Measurements from ENCODE around the gene NAGS. TPM values are rescaled to one million over a fixed set of nuclear protein-coding genes. Genes with fewer than 3 reads are reported as not detected.
"Not testable (repeated sequence)": the region's sequence is repeated elsewhere in the genome, so short reads cannot be mapped to it uniquely, and the experiment has no call there.

NAGS gene
- total RNA-seq, 1 experiment from 2014 or later = 3.7 TPM

DNA sequence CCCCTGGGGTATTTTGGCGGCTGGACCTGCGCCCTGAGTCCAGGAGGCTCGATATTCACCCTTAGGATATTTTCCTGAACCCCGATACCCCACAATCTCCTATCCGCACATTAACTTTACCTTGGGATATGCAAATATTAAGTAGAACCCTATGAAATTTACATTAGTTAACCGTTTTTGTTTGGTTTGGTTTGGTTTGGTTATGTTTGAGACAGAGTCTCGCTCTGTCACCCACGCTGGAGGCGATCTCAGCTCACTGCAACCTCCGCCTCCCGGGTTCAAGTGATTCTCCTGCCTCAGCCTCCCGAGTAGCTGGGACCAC is 9.3 kb upstream of the NAGS start:
- Mint-ChIP-seq H3K27ac (no peak overlapping the region; a peak in 1 of 7 replicates), H3K36me3 (ENCODE audit: insufficient read depth in 1 of 3, low read depth in 3 of 3) (no peaks in the 10 kb centered on the region), H3K9me3 (no peaks in the 10 kb centered on the region), H3K27me3 (ENCODE audit: low read depth) (peaks cover 19% of the 10 kb centered on the region), H3K4me3 (peak overlapping the region; percentile 44 to 55; a peak in 4 of 5 replicates), H3K4me1 (peaks cover 3 to 6% of the 10 kb centered on the region in 2 experiments; a peak in 3 of 4 replicates)
- Histone ChIP-seq H3K27me3 (ENCODE audit: insufficient read depth, low read length) (no peaks in the 10 kb centered on the region), H3T11ph (ENCODE audit: low read length) (no peak overlapping the region), H3K18ac (ENCODE audit: insufficient read length, low read depth, low read length) (no peak overlapping the region), H4K20me1 (ENCODE audit: control insufficient read depth, insufficient read depth, insufficient read length) (no peaks in the 10 kb centered on the region), H3K4me1 (ENCODE audit: insufficient read depth, low read length) (no peaks in the 10 kb centered on the region), H4K8ac (replicated peaks; ENCODE audit: insufficient read length, low read depth, low read length) (no peak overlapping the region), H2BK120ac (ENCODE audit: low read depth, low read length, poor library complexity, severe bottlenecking) (no peak overlapping the region), H3K79me2 (ENCODE audit: insufficient read depth, low read length) (no peaks in the 10 kb centered on the region), H2BK15ac (ENCODE audit: low read depth, low read length) (no peak overlapping the region), H3K23ac (ENCODE audit: insufficient read length, low read depth, low read length) (no peak overlapping the region), H3K4me2 (ENCODE audit: insufficient read depth, insufficient read length, low read length) (peak overlapping the region; percentile 72), H3K27ac (ENCODE audit: insufficient read length, low read depth, low read length) (no peak overlapping the region), H2BK20ac (ENCODE audit: low read depth, low read length, poor library complexity, severe bottlenecking) (no peak overlapping the region), H3K9ac (ENCODE audit: extremely low read depth, insufficient read length, low read length) (no peak overlapping the region), H2BK5ac (ENCODE audit: insufficient read length, low read length) (no peak overlapping the region), H2BK12ac (ENCODE audit: insufficient read length, low read depth, low read length) (no peak overlapping the region), H3K56ac (ENCODE audit: insufficient read length, low read depth, low read length) (no peak overlapping the region), H2AK5ac (ENCODE audit: insufficient read length, low read length) (no peak overlapping the region), H4K91ac (ENCODE audit: insufficient read length, low read depth, low read length) (no peak overlapping the region), H3K79me1 (ENCODE audit: insufficient read depth, low read depth, low read length, poor library complexity, severe bottlenecking) (no peaks in the 10 kb centered on the region), H3K9me3 (ENCODE audit: control insufficient read depth, low read depth, low read length) (no peaks in the 10 kb centered on the region), H2AFZ (ENCODE audit: low read length) (no peak overlapping the region), H4K5ac (ENCODE audit: insufficient read length, low read depth, low read length) (no peak overlapping the region), H3K23me2 (ENCODE audit: insufficient read length, low read depth, low read length, poor library complexity, severe bottlenecking) (peaks cover 6% of the 10 kb centered on the region), H3K14ac (ENCODE audit: insufficient read depth, low read length) (no peak overlapping the region), H3K4ac (ENCODE audit: low read depth, low read length) (no peak overlapping the region)
- DNase-seq = no peak
- no CpG with 5 or more reads among the region's 12 CpGs for WGBS (ENCODE audit: extremely low coverage, insufficient read length, low lambda C conversion rate)
- TF ChIP-seq, protein P1, sequence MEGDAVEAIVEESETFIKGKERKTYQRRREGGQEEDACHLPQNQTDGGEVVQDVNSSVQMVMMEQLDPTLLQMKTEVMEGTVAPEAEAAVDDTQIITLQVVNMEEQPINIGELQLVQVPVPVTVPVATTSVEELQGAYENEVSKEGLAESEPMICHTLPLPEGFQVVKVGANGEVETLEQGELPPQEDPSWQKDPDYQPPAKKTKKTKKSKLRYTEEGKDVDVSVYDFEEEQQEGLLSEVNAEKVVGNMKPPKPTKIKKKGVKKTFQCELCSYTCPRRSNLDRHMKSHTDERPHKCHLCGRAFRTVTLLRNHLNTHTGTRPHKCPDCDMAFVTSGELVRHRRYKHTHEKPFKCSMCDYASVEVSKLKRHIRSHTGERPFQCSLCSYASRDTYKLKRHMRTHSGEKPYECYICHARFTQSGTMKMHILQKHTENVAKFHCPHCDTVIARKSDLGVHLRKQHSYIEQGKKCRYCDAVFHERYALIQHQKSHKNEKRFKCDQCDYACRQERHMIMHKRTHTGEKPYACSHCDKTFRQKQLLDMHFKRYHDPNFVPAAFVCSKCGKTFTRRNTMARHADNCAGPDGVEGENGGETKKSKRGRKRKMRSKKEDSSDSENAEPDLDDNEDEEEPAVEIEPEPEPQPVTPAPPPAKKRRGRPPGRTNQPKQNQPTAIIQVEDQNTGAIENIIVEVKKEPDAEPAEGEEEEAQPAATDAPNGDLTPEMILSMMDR (conservative IDR thresholded peaks at IDR 0.05) = no peak

DNA sequence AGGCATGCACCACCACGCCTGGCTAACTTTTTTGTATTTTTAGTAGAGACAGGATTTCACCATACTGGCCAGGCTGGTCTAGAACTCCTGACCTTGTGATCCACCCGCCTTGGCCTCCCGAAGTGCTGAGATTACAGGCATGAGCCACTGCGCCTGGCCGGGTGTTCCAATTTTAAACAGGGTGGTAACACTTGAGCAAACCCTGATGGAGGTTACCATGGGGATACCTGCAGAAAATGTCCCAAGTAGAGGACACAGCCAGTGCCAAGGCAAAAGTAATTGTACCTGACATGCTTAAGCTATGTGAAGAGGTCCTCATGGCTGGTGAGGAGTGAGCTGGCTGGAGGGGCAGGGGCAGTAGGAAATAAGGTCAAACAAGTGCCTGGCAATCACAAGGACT is 7.2 kb upstream of the NAGS start:
- H3K23me2 ChIP-seq (ENCODE audit: insufficient read length, low read depth, low read length, poor library complexity, severe bottlenecking); H3K27ac Mint-ChIP-seq; DNase-seq; H3K4me1 ChIP-seq (ENCODE audit: insufficient read depth, low read length); H4K5ac ChIP-seq (ENCODE audit: insufficient read length, low read depth, low read length); H2AFZ ChIP-seq (ENCODE audit: low read length); H3K4me3 Mint-ChIP-seq; H3K9me3 Mint-ChIP-seq; H3K9me3 ChIP-seq (ENCODE audit: control insufficient read depth, low read depth, low read length); H3K4me2 ChIP-seq (ENCODE audit: insufficient read depth, insufficient read length, low read length); H4K20me1 ChIP-seq (ENCODE audit: control insufficient read depth, insufficient read depth, insufficient read length); H4K91ac ChIP-seq (ENCODE audit: insufficient read length, low read depth, low read length); H3K27me3 ChIP-seq (ENCODE audit: insufficient read depth, low read length); H4K8ac ChIP-seq (replicated peaks; ENCODE audit: insufficient read length, low read depth, low read length); H2BK12ac ChIP-seq (ENCODE audit: insufficient read length, low read depth, low read length); H2AK5ac ChIP-seq (ENCODE audit: insufficient read length, low read length); H3K56ac ChIP-seq (ENCODE audit: insufficient read length, low read depth, low read length); H3K23ac ChIP-seq (ENCODE audit: insufficient read length, low read depth, low read length); H3K18ac ChIP-seq (ENCODE audit: insufficient read length, low read depth, low read length); H2BK120ac ChIP-seq (ENCODE audit: low read depth, low read length, poor library complexity, severe bottlenecking); H3K27ac ChIP-seq (ENCODE audit: insufficient read length, low read depth, low read length); H2BK15ac ChIP-seq (ENCODE audit: low read depth, low read length); H3K9ac ChIP-seq (ENCODE audit: extremely low read depth, insufficient read length, low read length); H3K14ac ChIP-seq (ENCODE audit: insufficient read depth, low read length); H3K79me1 ChIP-seq (ENCODE audit: insufficient read depth, low read depth, low read length, poor library complexity, severe bottlenecking); H3K79me2 ChIP-seq (ENCODE audit: insufficient read depth, low read length); H2BK5ac ChIP-seq (ENCODE audit: insufficient read length, low read length); H2BK20ac ChIP-seq (ENCODE audit: low read depth, low read length, poor library complexity, severe bottlenecking); H3K36me3 Mint-ChIP-seq (ENCODE audit: insufficient read depth in 1 of 3, low read depth in 3 of 3); H3K4ac ChIP-seq (ENCODE audit: low read depth, low read length); H3T11ph ChIP-seq (ENCODE audit: low read length): not testable (repeated sequence)
- Mint-ChIP-seq H3K27me3 (ENCODE audit: low read depth) (peaks cover 26% of the 10 kb centered on the region), H3K4me1 (peaks cover 3 to 11% of the 10 kb centered on the region in 2 experiments; a peak in 3 of 4 replicates)
- WGBS (ENCODE audit: extremely low coverage, insufficient read length, low lambda C conversion rate) = no CpG with 5 or more reads among the region's 5 CpGs
